Measurements from ENCODE around the gene TTC23.
A peak's percentile ranks its signal among the peaks of the same experiment; 100 is the strongest.

Gene TTC23

GRCh38 chr15:99265541-99266070 lies 16.2 kb upstream of the TTC23 start:
- no peak overlapping the region for H3K27ac ChIP-seq
- no peak for TF ChIP-seq CTCF (conservative IDR thresholded peaks at IDR 0.05)

- no peak for TF ChIP-seq CTCF (conservative IDR thresholded peaks at IDR 0.05)
- no peak overlapping the region for H3K27ac ChIP-seq
These were observed 14.7 kb upstream of the TTC23 start for GRCh38 chr15:99264125-99264524.

- no peak overlapping the region for H3K27ac ChIP-seq
- no peak for TF ChIP-seq CTCF (conservative IDR thresholded peaks at IDR 0.05)
These were observed 7.8 kb upstream of the TTC23 start for GRCh38 chr15:99257107-99257750.

- H3K27ac ChIP-seq, result no peak overlapping the region
- TF ChIP-seq CTCF (conservative IDR thresholded peaks at IDR 0.05), result no peak
These were observed 4.2 kb upstream of the TTC23 start for GRCh38 chr15:99253381-99254090.

GRCh38 chr15:99252326-99252725 lies 2.9 kb upstream of the TTC23 start:
- peak overlapping the region; percentile 83; the same call in 1 of the 2 replicates for H3K27ac ChIP-seq
- no peak for TF ChIP-seq CTCF (conservative IDR thresholded peaks at IDR 0.05)

GRCh38 chr15:99250857-99251841 lies 1.8 kb upstream of the TTC23 start, which contains the start of gene LRRC28:
Gene LRRC28 (plus strand): TSS chr15:99251481. CDS start chr15:99255958, 4,477 bp downstream.
- no peak for TF ChIP-seq CTCF (conservative IDR thresholded peaks at IDR 0.05)
- peak within 1 kb of the TSS; percentile 83 for H3K27ac ChIP-seq
